Endodermal cell (in vitro differentiated cells): ENCODE measurements around the gene POLR1E. TPM values are rescaled to one million over a fixed set of nuclear protein-coding genes. Genes with fewer than 3 reads are reported as not detected.
"Not testable (repeated sequence)": the region's sequence is repeated elsewhere in the genome, so short reads cannot be mapped to it uniquely, and the experiment has no call there.

ENCODE experiments used
- DNase-seq: peaks from one replicate; pipeline ENCODE4 v3.0.0-alpha.2; 2017
- H3K27ac ChIP-seq: 2 replicates; pipeline ENCODE4 v1.5.1; 2013; ENCODE audit warnings: mild to moderate bottlenecking, low read depth, low read length, moderate library complexity
- H3K27me3 ChIP-seq: 2 replicates; pipeline ENCODE4 v1.6.1; 2013; ENCODE audit warnings: mild to moderate bottlenecking, low read length, moderate library complexity; ENCODE audit not compliant: insufficient read depth, control insufficient read depth, poor library complexity, severe bottlenecking
- H3K36me3 ChIP-seq: 2 replicates; pipeline ENCODE4 v1.7.0; 2013; ENCODE audit warnings: mild to moderate bottlenecking, low read length, moderate library complexity; ENCODE audit not compliant: control insufficient read depth, insufficient read depth
- H3K4me1 ChIP-seq: one replicate; pipeline ENCODE4 v1.7.0; 2013; ENCODE audit warnings: low read length; ENCODE audit not compliant: control insufficient read depth, insufficient read depth
- H3K4me3 ChIP-seq: 2 replicates; pipeline ENCODE4 v1.5.1; 2013; ENCODE audit warnings: mild to moderate bottlenecking, low read length, moderate library complexity
- H3K9ac ChIP-seq: 2 replicates; pipeline ENCODE4 v1.6.1; 2013; ENCODE audit warnings: mild to moderate bottlenecking, low read length, moderate library complexity; ENCODE audit not compliant: poor library complexity, severe bottlenecking; ENCODE audit errors: extremely low read depth
- H3K9me3 ChIP-seq: 2 replicates; pipeline ENCODE4 v1.6.1; 2013; ENCODE audit warnings: mild to moderate bottlenecking, low read length, moderate library complexity; ENCODE audit not compliant: control insufficient read depth
- H3K27ac Mint-ChIP-seq: 2 replicates; pipeline ENCODE4 v1.8.0; 2020; ENCODE audit warnings: mixed read lengths
- H3K27me3 Mint-ChIP-seq: 2 replicates; pipeline ENCODE4 v1.8.0; 2021; ENCODE audit warnings: mild to moderate bottlenecking, mixed read lengths; ENCODE audit not compliant: insufficient read depth
- H3K36me3 Mint-ChIP-seq: 2 replicates; pipeline ENCODE4 v1.8.0; 2020; ENCODE audit warnings: low read depth, mixed read lengths
- H3K4me1 Mint-ChIP-seq: 2 replicates; pipeline ENCODE4 v1.8.0; 2020; ENCODE audit warnings: mixed read lengths
- H3K4me3 Mint-ChIP-seq: 2 replicates; pipeline ENCODE4 v1.8.0; 2020; ENCODE audit warnings: mild to moderate bottlenecking, moderate library complexity, mixed read lengths
- H3K9me3 Mint-ChIP-seq: 2 replicates; pipeline ENCODE4 v1.8.0; 2020; ENCODE audit warnings: mild to moderate bottlenecking, mixed read lengths
- CTCF ChIP-seq: fragments of 200-600 bp; sonication (generic); conservative IDR thresholded peaks from 2 replicates; pipeline ENCODE4 v1.5.0; 2021; ENCODE audit warnings: antibody characterized with exemption, mild to moderate bottlenecking
- WGBS, 2 experiments: methylation state at CpG; one replicate each; pipeline versions ENCODE4 v1.1.5 to v1.1.7; 2013; ENCODE audit warnings: missing lambda C conversion rate in 2 of 2, mixed read lengths in 1 of 2; ENCODE audit not compliant: insufficient coverage in 1 of 2, insufficient read length in 1 of 2; 5-methylcytosine and 5-hydroxymethylcytosine counted together
- total RNA-seq, 2 donors: library from RNA; stranded (reverse); fragmentation: NEBNext Ultra II Directional in 1 of 2; extraction: Animal tissue kit (Norgen Biotek cat#: 25700) in 1 of 2; gene quantifications; 2 replicates in 1 of 2; 3 replicates in 1 of 2; pipeline ENCODE4 v1.2.1, GENCODE V29; 2021

Gene POLR1E
- total RNA-seq, 2 donors from 2014 or later: 23.5 to 25.2 TPM

GRCh38 chr9:37464426-37465248, 21.1 kb upstream of the POLR1E start:
- Mint-ChIP-seq H3K4me1 (peaks cover 22% of the 10 kb centered on the region), H3K9me3 (no peaks in the 10 kb centered on the region), H3K27ac (peak overlapping the region; percentile 100), H3K4me3 (peak overlapping the region; percentile 90), H3K36me3 (peaks cover 15% of the 10 kb centered on the region), H3K27me3 (no peaks in the 10 kb centered on the region)
- Histone ChIP-seq H3K4me1 (no peaks in the 10 kb centered on the region), H3K9ac (peak overlapping the region; percentile 70), H3K36me3 (peaks cover 6% of the 10 kb centered on the region), H3K27me3 (no peaks in the 10 kb centered on the region), H3K9me3 (no peaks in the 10 kb centered on the region), H3K27ac (peak overlapping the region; percentile 97), H3K4me3 (peak overlapping the region; percentile 93)
- no peak for DNase-seq
- TF ChIP-seq CTCF: no peak
- 0 to 1% methylated on average over 17 to 47 of the region's 47 CpGs for WGBS, 2 experiments

GRCh38 chr9:37465249-37466036, 20.3 kb upstream of the POLR1E start, which contains the start of gene ZBTB5:
TSS of gene ZBTB5 (minus strand) at chr9:37465450. CDS start at chr9:37442551, 22,899 bp downstream.
- H3K36me3 Mint-ChIP-seq: peaks cover 15% of the 10 kb centered on the region
- WGBS, 2 experiments: 0% methylated on average over 18 to 43 of the region's 52 CpGs
- H3K9me3 Mint-ChIP-seq: no peaks in the 10 kb centered on the region
- peak within 1 kb of the TSS; percentile 93 for H3K4me3 ChIP-seq
- peak within 1 kb of the TSS; percentile 100 for H3K27ac Mint-ChIP-seq
- no peaks in the 10 kb centered on the region for H3K27me3 Mint-ChIP-seq
- peak; percentile 100 for DNase-seq
- peak within 1 kb of the TSS; percentile 99 for H3K27ac ChIP-seq
- H3K9ac ChIP-seq: peak within 1 kb of the TSS; percentile 93
- peaks cover 22% of the 10 kb centered on the region for H3K4me1 Mint-ChIP-seq
- H3K4me3 Mint-ChIP-seq: peak within 1 kb of the TSS; percentile 90
- TF ChIP-seq CTCF: no peak
- no peaks in the 10 kb centered on the region for H3K4me1 ChIP-seq
- no peaks in the 10 kb centered on the region for H3K27me3 ChIP-seq
- H3K36me3 ChIP-seq: peaks cover 6% of the 10 kb centered on the region
- no peaks in the 10 kb centered on the region for H3K9me3 ChIP-seq

GRCh38 chr9:37466037-37466709, 19.6 kb upstream of the POLR1E start:
- DNase-seq: peak; percentile 96
- H3K27me3 ChIP-seq: no peaks in the 10 kb centered on the region
- peak overlapping the region; percentile 99 for H3K27ac ChIP-seq
- peak overlapping the region; percentile 93 for H3K9ac ChIP-seq
- Mint-ChIP-seq H3K27ac (peak overlapping the region; percentile 100), H3K4me3 (peak overlapping the region; percentile 90), H3K4me1 (peaks cover 25% of the 10 kb centered on the region), H3K9me3 (no peaks in the 10 kb centered on the region), H3K36me3 (peaks cover 9% of the 10 kb centered on the region), H3K27me3 (no peaks in the 10 kb centered on the region)
- no peaks in the 10 kb centered on the region for H3K4me1 ChIP-seq
- no peaks in the 10 kb centered on the region for H3K9me3 ChIP-seq
- WGBS, 2 experiments: 0 to 1% methylated on average over 13 to 47 of the region's 47 CpGs
- H3K36me3 ChIP-seq: peaks cover 3% of the 10 kb centered on the region
- no peak for TF ChIP-seq CTCF
- H3K4me3 ChIP-seq: peak overlapping the region; percentile 86

- not testable (repeated sequence) for H3K27ac ChIP-seq, H3K27me3 ChIP-seq, H3K36me3 ChIP-seq, H3K4me3 Mint-ChIP-seq, H3K9ac ChIP-seq, DNase-seq, H3K27ac Mint-ChIP-seq, H3K4me1 ChIP-seq, H3K9me3 Mint-ChIP-seq, H3K36me3 Mint-ChIP-seq, H3K27me3 Mint-ChIP-seq, H3K4me3 ChIP-seq, H3K9me3 ChIP-seq
- peaks cover 32% of the 10 kb centered on the region for H3K4me1 Mint-ChIP-seq
- WGBS, 2 experiments: 94 to 96% methylated on average over 14 to 16 of the region's 17 CpGs
Observed at GRCh38 chr9:37467530-37467929, 18.2 kb upstream of the POLR1E start.
